ENCODE data around the gene DSCAML1. TPM values are rescaled to one million over a fixed set of nuclear protein-coding genes. Genes with fewer than 3 reads are reported as not detected.

DSCAML1 gene
- total RNA-seq, 1 experiment from 2014 or later = not detected

DNA sequence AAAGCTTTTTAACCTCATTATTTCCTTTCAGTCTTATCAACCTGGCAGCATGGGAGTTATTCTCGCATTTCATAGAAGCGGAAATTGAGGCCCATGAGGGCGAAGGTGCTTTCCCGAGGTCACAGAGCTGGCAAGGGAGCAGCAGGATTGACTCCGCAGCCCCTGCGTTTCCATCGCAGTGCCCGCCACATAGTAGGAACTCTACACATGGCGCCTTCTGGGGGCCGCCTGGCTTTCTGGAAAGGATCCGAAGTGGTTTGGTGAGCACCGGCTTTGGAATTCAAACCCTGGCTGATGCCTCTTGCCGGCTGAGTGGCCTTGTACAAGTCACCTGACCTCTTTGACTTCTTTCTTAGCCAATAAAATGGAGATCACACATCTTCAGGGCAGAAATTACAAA, 376.0 kb downstream of the DSCAML1 start (continued):
- TF ChIP-seq, protein P1, sequence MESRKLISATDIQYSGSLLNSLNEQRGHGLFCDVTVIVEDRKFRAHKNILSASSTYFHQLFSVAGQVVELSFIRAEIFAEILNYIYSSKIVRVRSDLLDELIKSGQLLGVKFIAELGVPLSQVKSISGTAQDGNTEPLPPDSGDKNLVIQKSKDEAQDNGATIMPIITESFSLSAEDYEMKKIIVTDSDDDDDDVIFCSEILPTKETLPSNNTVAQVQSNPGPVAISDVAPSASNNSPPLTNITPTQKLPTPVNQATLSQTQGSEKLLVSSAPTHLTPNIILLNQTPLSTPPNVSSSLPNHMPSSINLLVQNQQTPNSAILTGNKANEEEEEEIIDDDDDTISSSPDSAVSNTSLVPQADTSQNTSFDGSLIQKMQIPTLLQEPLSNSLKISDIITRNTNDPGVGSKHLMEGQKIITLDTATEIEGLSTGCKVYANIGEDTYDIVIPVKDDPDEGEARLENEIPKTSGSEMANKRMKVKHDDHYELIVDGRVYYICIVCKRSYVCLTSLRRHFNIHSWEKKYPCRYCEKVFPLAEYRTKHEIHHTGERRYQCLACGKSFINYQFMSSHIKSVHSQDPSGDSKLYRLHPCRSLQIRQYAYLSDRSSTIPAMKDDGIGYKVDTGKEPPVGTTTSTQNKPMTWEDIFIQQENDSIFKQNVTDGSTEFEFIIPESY (IDR thresholded peaks at IDR 0.05; ENCODE audit: extremely low read depth, insufficient replicate concordance, low read length) = no peak
- TF ChIP-seq FOSL1 (IDR thresholded peaks at IDR 0.05; ENCODE audit: low read depth) (no peak), SRF (IDR thresholded peaks at IDR 0.05; ENCODE audit: low read depth) (no peak), CEBPB (IDR thresholded peaks at IDR 0.05; ENCODE audit: low read depth) (no peak), EZH2 (IDR thresholded peaks at IDR 0.05) (no peak), CBX3 (IDR thresholded peaks at IDR 0.05; ENCODE audit: low read depth) (no peak)
- TF ChIP-seq, protein P2, sequence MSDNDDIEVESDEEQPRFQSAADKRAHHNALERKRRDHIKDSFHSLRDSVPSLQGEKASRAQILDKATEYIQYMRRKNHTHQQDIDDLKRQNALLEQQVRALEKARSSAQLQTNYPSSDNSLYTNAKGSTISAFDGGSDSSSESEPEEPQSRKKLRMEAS (IDR thresholded peaks at IDR 0.05) = no peak

DNA sequence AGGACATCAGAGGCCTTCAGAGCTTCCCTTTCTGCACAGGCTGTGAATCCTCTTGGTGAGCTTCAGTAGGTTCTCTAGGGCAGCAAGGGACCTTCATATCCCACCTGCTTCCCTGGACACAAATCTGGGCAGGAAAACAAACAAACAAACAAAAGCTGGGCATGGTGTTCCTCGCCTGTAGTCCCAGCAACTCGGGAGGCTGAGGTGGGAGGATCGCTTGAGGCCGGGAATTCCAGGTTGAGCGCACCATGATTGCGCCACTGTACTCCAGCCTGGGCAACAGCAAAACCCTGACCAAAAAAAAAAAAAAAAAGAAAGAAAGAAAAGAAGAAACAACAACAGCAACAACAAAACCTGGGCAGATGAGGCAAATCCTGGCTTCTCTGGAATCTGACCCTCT, 376.4 kb downstream of the DSCAML1 start:
- no peak overlapping the region for H3K9ac ChIP-seq (ENCODE audit: low read length)
- no peaks in the 10 kb centered on the region for H3K36me3 ChIP-seq (ENCODE audit: control insufficient read depth in 1 of 2, insufficient read depth in 2 of 2, low read length in 2 of 2)
- no peaks in the 10 kb centered on the region for H3K9me2 ChIP-seq (ENCODE audit: insufficient read depth)
- intact Hi-C loops (cut with micrococcal nuclease) = loop anchor here (10.0 kb wide), 1 partner anchor 524 kb away; no protein-coding TSS in a partner anchor
- DNase-seq (ENCODE audit: low read depth, low spot score) (no peak), ATAC-seq (no peak)
- no peaks in the 10 kb centered on the region for H3K9me3 ChIP-seq (ENCODE audit: control insufficient read depth in 1 of 2, insufficient read depth in 1 of 2, low read depth in 1 of 2, low read length in 2 of 2)
- TF ChIP-seq, protein P3, sequence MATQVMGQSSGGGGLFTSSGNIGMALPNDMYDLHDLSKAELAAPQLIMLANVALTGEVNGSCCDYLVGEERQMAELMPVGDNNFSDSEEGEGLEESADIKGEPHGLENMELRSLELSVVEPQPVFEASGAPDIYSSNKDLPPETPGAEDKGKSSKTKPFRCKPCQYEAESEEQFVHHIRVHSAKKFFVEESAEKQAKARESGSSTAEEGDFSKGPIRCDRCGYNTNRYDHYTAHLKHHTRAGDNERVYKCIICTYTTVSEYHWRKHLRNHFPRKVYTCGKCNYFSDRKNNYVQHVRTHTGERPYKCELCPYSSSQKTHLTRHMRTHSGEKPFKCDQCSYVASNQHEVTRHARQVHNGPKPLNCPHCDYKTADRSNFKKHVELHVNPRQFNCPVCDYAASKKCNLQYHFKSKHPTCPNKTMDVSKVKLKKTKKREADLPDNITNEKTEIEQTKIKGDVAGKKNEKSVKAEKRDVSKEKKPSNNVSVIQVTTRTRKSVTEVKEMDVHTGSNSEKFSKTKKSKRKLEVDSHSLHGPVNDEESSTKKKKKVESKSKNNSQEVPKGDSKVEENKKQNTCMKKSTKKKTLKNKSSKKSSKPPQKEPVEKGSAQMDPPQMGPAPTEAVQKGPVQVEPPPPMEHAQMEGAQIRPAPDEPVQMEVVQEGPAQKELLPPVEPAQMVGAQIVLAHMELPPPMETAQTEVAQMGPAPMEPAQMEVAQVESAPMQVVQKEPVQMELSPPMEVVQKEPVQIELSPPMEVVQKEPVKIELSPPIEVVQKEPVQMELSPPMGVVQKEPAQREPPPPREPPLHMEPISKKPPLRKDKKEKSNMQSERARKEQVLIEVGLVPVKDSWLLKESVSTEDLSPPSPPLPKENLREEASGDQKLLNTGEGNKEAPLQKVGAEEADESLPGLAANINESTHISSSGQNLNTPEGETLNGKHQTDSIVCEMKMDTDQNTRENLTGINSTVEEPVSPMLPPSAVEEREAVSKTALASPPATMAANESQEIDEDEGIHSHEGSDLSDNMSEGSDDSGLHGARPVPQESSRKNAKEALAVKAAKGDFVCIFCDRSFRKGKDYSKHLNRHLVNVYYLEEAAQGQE (IDR thresholded peaks at IDR 0.05; ENCODE audit: low read depth) = no peak
- TF ChIP-seq FOSL1 (IDR thresholded peaks at IDR 0.05; ENCODE audit: low read depth) = no peak
- TF ChIP-seq ELF1 (IDR thresholded peaks at IDR 0.05; ENCODE audit: borderline replicate concordance, low read depth) = no peak
- no peak for TF ChIP-seq POLR2AphosphoS5 (IDR thresholded peaks at IDR 0.05; ENCODE audit: low read depth, low read length)
- no peak overlapping the region for H3K4me2 ChIP-seq (ENCODE audit: low read length)
- BruUV-seq (replicated peaks) = no TSS peak
- RAD21 ChIA-PET (ENCODE audit: low non-redundant PET in 1 of 2, low total read pairs in 2 of 2, uncharacterized antibody in 2 of 2, unreplicated experiment in 2 of 2) = no interaction called here
- no peaks in the 10 kb centered on the region for H3K27me3 ChIP-seq (ENCODE audit: insufficient read depth, low read length)
- no peaks in the 10 kb centered on the region for H3K4me1 ChIP-seq (ENCODE audit: control insufficient read depth in 1 of 2, insufficient read depth in 2 of 2, low read length in 2 of 2)
- no peak overlapping the region for H3K4me3 ChIP-seq (replicated peaks in 1 of 2; ENCODE audit: low read depth in 1 of 2, low read length in 2 of 2)
- CTCF ChIA-PET = no interaction called here
- H4K20me1 ChIP-seq (ENCODE audit: insufficient read depth) = no peaks in the 10 kb centered on the region
- H2AFZ ChIP-seq (ENCODE audit: low read depth, low read length, poor library complexity, severe bottlenecking) = no peak overlapping the region
- POLR2A ChIA-PET = no interaction called here
- H3K79me2 ChIP-seq (ENCODE audit: insufficient read depth, low read length) = no peaks in the 10 kb centered on the region
- H3K27ac ChIP-seq (ENCODE audit: low read depth, low read length) = no peak overlapping the region

Data from HCT116 (cell line).